GM19351 (cell line): ENCODE results near the gene RALB.

Source experiments
- ATAC-seq: cut with Tn5 transposase; IDR thresholded peaks from one replicate; pipeline ENCODE4 v1.9.1; 2021; ENCODE audit warnings: mild to moderate bottlenecking, moderate library complexity; ENCODE audit not compliant: unreplicated experiment

RALB gene

DNA sequence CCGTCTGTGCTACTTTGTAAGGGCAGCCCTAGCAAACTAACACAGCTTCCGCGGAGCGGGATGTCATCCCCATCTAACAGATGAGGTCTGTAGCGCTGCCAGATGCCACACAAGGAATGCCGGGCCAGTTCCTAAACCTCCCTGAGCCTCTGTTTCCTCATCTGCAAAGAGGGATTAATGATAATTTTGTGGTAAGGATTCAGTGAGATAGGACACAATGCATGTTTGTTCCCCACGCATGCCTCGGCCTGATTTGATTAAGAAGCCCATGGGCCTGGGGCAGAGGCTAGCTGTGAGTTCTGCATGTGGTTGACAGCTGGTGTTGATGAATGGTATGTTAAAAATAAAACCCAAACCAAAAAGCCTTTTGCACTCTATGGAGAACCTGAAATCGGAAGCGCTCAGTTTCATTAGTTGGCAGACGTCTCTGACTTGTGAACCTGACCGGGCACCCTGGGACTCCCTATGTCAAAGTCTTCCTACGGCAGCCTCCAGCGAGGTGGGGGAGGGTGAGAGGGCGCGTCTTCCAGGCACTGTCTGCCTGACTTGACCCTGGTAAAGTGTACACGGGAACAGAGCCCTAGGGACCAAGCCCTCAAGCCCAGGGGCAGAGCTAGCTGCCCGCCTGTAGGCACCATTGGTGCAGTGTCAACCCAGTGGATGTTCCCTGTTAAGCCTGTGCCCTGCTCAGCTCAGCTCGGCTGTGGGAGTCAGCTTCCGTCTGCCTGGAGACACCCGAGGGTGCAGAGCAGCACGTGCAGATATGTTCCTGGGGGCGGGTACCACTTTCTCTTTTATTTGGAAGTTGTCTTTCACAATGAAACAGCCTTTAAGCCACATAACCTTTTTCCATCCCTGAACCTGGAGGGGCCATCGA lies 78.5 kb downstream of the RALB start:
- ATAC-seq = no peak

DNA sequence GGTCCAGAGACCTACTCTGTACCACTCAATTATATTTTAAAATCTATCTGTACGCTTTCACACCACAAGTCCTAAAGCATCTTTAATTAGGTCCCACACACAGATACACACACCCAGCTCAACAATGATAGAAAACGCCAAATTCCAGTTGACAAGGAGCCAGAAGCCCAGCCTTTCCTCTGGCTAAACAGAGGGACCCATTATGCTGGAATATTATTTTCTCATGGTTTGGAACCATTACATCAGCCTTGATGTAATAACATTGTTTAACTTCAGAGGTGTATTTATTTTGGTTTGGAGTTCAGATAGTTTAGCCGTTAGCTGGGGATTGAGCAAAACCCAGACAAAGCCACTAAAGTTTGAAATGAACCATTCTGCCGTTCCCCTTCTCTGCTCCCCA lies 79.3 kb downstream of the RALB start:
- no peak for ATAC-seq

DNA sequence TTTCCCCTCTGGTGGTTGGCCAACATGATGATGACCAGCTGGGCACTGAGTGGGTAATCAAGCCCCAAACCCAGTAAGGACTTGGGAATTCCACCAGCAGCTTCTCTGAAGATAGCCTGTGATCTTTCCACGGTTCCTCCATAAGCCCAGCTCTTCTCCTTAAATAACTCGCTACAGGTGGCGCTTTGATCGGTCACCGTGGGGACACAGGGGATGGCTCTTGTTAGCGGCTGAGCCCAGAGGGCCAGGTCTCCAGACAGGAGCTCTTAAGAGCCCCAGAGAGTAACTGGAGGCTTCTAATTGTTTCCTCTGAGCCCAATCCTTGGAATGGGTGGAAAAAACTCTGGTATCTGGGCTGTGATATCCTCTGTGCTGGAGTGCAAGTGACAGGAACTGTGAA lies 79.7 kb downstream of the RALB start:
- ATAC-seq = no peak

DNA sequence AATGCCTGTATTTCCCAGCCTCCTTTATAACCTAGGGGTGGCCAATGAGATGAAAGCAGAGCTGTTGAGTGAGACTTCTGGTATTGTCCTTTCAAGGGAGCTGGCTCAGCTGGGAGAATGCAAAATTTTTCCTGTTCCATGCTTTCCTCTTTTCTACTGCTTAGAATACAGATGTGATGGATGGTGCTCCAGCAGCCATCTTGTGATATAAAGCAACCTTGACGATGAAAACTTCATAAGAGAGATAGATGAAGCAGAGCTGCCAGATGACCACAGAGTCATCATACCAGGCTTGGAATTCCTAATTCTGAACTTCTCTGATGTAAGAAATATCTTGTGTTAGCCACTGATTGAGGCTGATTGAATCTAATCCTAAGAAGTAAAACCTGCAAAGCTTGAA lies 81.4 kb downstream of the RALB start:
- no peak for ATAC-seq

DNA sequence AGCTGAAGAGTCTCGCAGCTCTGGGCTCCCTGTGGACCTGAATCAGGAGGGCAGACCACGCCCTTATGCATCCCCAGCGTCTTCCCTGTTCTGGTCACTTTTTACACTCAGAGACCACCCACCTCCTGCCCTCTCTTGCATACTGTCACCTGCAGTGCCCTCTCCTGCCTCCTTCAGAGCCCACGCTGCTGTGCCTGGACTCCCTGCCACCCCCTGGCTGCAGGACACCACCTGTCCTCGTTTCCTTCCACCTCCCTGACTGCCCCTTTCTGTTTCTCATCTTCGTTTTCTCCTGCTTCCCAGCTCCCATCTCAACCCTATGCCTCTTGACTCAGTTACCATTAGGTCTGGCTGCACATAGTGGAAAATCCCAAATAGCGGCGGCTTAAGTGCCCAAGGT lies 84.1 kb downstream of the RALB start:
- no peak for ATAC-seq

DNA sequence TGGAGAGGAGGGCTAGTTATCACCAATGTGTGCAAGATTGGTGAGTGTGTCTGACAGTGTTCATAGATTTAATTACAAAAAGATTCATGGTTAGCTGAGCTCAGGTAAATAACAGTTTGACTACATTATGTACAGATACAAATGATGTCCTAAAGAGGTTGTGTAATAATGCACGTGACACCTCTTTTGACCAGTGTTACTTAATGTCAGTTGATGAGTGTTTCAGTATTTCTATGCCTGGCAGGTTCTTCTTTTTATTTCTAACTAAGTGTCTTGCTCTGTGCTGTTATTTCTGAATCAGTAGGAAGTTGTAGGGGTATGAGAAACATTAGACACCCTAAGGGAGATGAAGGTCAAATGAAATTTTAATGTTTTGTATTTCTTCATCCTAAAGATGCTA lies 85.4 kb downstream of the RALB start:
- ATAC-seq = no peak

DNA sequence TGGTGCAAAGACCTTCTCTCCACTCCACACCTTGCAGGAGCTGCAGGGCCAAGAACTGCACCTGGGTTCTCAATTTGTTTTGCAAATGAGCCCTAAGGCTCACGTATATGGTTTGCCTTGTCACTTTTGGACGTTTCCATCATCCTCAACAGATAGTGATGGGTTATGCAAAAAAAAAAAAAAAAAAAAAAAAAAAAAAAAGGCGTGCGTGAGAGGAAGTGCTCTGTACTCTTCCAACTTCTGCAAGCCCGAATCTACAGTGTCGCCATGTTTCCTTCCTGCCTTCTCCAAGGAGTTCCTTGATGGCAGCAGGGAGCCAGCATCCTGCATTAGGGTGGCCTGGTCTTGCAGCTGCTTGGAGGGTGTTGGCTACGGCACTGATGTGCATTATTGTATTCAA lies 89.3 kb downstream of the RALB start:
- ATAC-seq = no peak

DNA sequence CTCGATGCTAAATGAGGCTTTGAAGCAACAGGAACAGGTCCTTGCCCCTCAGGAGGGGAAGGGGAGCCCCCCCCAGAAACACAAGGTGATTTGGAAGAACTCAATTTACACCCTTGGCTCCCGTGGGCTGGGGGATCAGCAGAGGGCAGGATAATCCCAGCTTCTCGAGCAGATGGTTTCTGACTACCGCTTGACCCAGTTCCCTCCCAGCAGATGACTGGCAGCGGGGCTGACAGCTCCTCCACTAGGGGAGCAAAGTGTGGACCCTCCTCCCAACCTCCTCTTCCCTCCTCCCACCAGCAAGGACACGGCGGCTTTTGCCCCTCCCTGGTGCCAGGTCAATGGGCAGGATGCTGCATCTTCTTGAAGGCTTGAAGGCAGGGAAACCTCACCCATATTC lies 89.8 kb downstream of the RALB start:
- no peak for ATAC-seq

DNA sequence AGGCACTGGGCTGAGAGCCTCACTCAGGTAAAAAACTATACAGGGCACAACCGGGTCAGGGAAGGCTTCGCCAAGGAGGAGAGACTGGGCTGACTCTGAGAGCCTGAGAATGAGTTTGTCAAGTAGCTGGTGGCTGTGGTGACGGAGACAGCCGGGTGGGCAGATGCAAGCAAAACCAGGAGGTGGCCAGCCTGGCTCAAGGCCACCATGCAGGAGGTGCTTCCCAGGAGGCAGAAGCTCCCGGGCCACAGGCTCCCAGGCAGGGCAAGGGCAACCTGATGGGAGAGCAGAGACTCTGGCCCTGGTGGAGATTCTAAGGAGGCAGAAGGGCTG lies 90.4 kb downstream of the RALB start:
- ATAC-seq = no peak

DNA sequence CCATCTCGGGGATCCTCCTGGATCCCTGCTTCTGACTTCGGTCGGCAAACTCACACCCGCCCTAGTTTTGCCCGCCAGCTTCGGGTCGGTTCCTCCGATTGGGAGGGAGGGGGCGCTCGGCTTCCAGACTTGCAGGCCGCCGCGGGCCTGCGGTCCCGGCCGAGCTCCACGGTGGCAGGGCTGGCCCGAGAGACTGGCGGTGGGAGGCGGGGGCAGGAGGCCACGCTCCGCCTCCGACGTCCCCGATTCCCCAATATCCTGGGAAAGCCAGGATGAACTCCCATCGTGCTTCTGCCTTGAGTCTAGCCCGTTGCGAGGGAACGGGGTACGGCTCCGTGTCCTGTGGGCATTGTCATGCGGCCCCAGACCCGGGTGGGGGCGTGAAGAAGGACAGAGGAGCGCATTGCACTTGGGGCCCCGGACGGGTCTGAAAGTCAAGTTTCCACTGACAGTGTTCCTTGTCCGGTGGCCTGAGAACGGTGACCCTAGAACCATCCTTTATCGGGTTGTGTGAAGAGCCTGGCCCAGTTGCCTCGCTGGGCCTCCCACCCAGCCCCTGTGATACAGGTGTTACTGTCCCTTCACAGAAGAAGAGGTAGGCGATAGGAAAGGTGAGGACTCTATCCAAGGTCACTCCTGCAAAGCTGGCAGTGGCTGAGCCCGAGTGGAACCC lies 90.9 kb downstream of the RALB start:
- peak; percentile 62 for ATAC-seq
